ENCODE data around the gene PLTP. TPM values are rescaled to one million over a fixed set of nuclear protein-coding genes. Genes with fewer than 3 reads are reported as not detected.

Gene PLTP
- total and polyA plus RNA-seq, 4 donors = 26.9 to 125 (median 80.7) TPM

- no peak for DNase-seq
- Histone ChIP-seq H3K4me3 (no peak overlapping the region), H3K27ac (ENCODE audit: low read depth in 1 of 2, low read length in 1 of 2) (peak overlapping the region; percentile 28 to 78), H3K36me3 (ENCODE audit: control insufficient read depth in 4 of 4, insufficient read depth in 4 of 4, low read length in 4 of 4) (no peaks in the 10 kb centered on the region), H3K4me1 (ENCODE audit: control insufficient read depth in 5 of 5, insufficient read depth in 5 of 5, low read length in 5 of 5) (peaks cover 0 to 25% (median 21%) of the 10 kb centered on the region in 5 donors), H3K9ac (ENCODE audit: insufficient read depth in 1 of 2, low read length in 2 of 2) (peak overlapping the region in 1 of 2 donors; percentile 0), H3K27me3 (ENCODE audit: control insufficient read depth in 3 of 3, insufficient read depth in 3 of 3, low read length in 2 of 3) (no peaks in the 10 kb centered on the region), H3K9me3 (ENCODE audit: control insufficient read depth in 4 of 4, insufficient read depth in 3 of 4, low read length in 3 of 4) (no peaks in the 10 kb centered on the region)
- 89 to 93% methylated on average over 12 of the region's 12 CpGs for WGBS, 2 donors
- no peak for TF ChIP-seq CTCF (IDR thresholded peaks at IDR 0.05; ENCODE audit: control extremely low read depth, extremely low read depth)
- ATAC-seq (ENCODE audit: insufficient read depth, low FRiP score) = no peak
These were observed 7.0 kb upstream of the PLTP start for GRCh38 chr20:45918779-45919537.

DNA sequence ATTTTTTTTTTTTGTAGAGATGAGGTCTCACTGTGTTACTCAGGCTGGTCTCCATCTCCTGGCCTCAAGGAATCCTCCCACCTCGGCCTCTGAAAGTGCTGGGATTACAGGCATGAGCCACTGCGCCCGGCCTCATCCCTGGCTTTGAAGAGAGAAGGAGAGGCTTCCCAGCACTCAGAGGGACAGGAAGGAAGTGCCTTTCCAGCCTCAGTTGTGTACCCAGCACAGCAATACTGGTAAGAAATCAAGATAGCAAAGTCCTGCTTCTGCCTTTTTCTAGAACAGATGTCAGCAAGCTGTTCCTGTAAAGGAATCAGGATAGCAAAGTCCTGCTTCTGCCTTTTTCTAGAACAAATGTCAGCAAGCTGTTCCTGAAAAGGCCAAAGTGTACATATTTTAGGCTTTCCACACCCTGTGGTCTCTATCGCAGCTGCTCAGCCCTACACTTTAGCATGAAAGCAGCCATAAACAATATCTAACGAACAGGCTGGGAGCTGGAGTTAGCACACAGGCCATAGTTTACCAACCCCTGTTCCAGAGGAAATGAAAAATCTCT is 6.3 kb upstream of the PLTP start:
- Histone ChIP-seq H3K4me1 (ENCODE audit: control insufficient read depth in 5 of 5, insufficient read depth in 5 of 5, low read length in 5 of 5) (peaks cover 0 to 22% (median 20%) of the 10 kb centered on the region in 5 donors), H3K9ac (ENCODE audit: insufficient read depth in 1 of 2, low read length in 2 of 2) (peak overlapping the region in 1 of 2 donors; percentile 30), H3K36me3 (ENCODE audit: control insufficient read depth in 4 of 4, insufficient read depth in 4 of 4, low read length in 4 of 4) (no peaks in the 10 kb centered on the region), H3K9me3 (ENCODE audit: control insufficient read depth in 4 of 4, insufficient read depth in 3 of 4, low read length in 3 of 4) (no peaks in the 10 kb centered on the region), H3K4me3 (no peak overlapping the region), H3K27me3 (ENCODE audit: control insufficient read depth in 3 of 3, insufficient read depth in 3 of 3, low read length in 2 of 3) (no peaks in the 10 kb centered on the region), H3K27ac (ENCODE audit: low read depth in 1 of 2, low read length in 1 of 2) (peak overlapping the region; percentile 28 to 78)
- no peak for ATAC-seq (ENCODE audit: insufficient read depth, low FRiP score)
- no peak for TF ChIP-seq CTCF (IDR thresholded peaks at IDR 0.05; ENCODE audit: control extremely low read depth, extremely low read depth)
- DNase-seq = peak in 2 of 3 donors; percentile 34 to 41
- 61 to 76% methylated on average over 5 of the region's 5 CpGs for WGBS, 2 donors

DNA sequence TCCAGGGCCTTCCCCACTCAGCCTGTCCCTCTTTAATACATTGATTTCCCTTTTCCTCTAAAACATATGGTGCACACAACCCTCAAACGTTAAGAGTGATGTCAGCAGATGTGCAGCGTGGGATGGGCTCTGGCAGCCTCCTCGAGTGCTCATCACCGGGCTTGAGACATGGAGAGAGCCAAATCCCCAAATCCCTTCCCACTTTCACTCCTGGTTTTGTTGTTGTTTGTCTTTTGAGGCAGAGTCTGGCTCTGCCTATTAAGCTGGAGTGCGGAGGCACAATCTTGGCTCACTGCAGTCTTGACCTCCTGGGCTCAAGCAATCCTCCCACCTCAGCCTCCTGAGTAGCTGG is 5.8 kb upstream of the PLTP start:
- H3K4me3 ChIP-seq = no peak overlapping the region
- no peaks in the 10 kb centered on the region for H3K9me3 ChIP-seq (ENCODE audit: control insufficient read depth in 4 of 4, insufficient read depth in 3 of 4, low read length in 3 of 4)
- H3K27me3 ChIP-seq (ENCODE audit: control insufficient read depth in 3 of 3, insufficient read depth in 3 of 3, low read length in 2 of 3) = no peaks in the 10 kb centered on the region
- WGBS, 2 donors = 63 to 86% methylated on average over 5 of the region's 5 CpGs
- TF ChIP-seq CTCF (IDR thresholded peaks at IDR 0.05; ENCODE audit: control extremely low read depth, extremely low read depth) = no peak
- H3K36me3 ChIP-seq (ENCODE audit: control insufficient read depth in 4 of 4, insufficient read depth in 4 of 4, low read length in 4 of 4) = no peaks in the 10 kb centered on the region
- no peak overlapping the region for H3K9ac ChIP-seq (ENCODE audit: insufficient read depth in 1 of 2, low read length in 2 of 2)
- H3K27ac ChIP-seq (ENCODE audit: low read depth in 1 of 2, low read length in 1 of 2) = peak overlapping the region in 1 of 2 donors; percentile 23
- DNase-seq (peak in 1 of 3 donors; percentile 27), ATAC-seq (ENCODE audit: insufficient read depth, low FRiP score) (no peak)
- H3K4me1 ChIP-seq (ENCODE audit: control insufficient read depth in 5 of 5, insufficient read depth in 5 of 5, low read length in 5 of 5) = peaks cover 0 to 22% (median 19%) of the 10 kb centered on the region in 5 donors

All from lung (tissue), 12 donors.